ENCODE results near the gene TRAM2. TPM values are rescaled to one million over a fixed set of nuclear protein-coding genes. Genes with fewer than 3 reads are reported as not detected.

The TRAM2 gene
- total and polyA plus RNA-seq, 2 of the 13 experiments (the other 11 are each of a cell fraction or from before 2014, with no cell fraction given) = 49.1 to 72.5 TPM

GRCh38 chr6:52539607-52540006 is 37.3 kb downstream of the TRAM2 start:
- Histone ChIP-seq H3K36me3 (replicated peaks in 1 of 2; ENCODE audit: control insufficient read depth in 1 of 2, insufficient read depth in 2 of 2, low read length in 2 of 2) (peaks cover 17 to 55% of the 10 kb centered on the region in 2 experiments), H3K79me2 (ENCODE audit: insufficient read depth, low read length) (peaks cover 85% of the 10 kb centered on the region), H3K4me2 (ENCODE audit: low read depth, low read length) (no peak overlapping the region), H3K27ac (ENCODE audit: extremely low read length, insufficient read depth, low read length) (no peak overlapping the region), H3K27me3 (ENCODE audit: control insufficient read depth in 1 of 2, insufficient read depth in 2 of 2, low read length in 2 of 2) (no peaks in the 10 kb centered on the region), H2AFZ (ENCODE audit: low read length) (no peak overlapping the region), H4K20me1 (ENCODE audit: insufficient read depth, low read length) (no peaks in the 10 kb centered on the region), H3K4me1 (ENCODE audit: insufficient read depth, low read length) (peaks cover 85% of the 10 kb centered on the region), H3K4me3 (replicated peaks in 1 of 3; ENCODE audit: insufficient read depth in 1 of 3, low read depth in 2 of 3, low read length in 3 of 3) (no peak overlapping the region), H3K9ac (ENCODE audit: insufficient read depth, low read depth, low read length) (no peak overlapping the region), H3K9me3 (ENCODE audit: low read length) (no peaks in the 10 kb centered on the region)
- CTCF ChIA-PET (ENCODE audit: low intra/inter-chr PET ratio, low total read pairs) = no interaction called here
- in situ Hi-C loops (cut with HindIII; ENCODE audit: extremely low pct_ligation_motif_present, low pct_unique_long_range_greater_than_20kb) (no loop called here), intact Hi-C loops (cut with micrococcal nuclease; ENCODE audit: unreplicated experiment) (no loop called here)
- ATAC-seq (no peak), DNase-seq (ENCODE audit: low spot score) (no peak), FAIRE-seq (no peak)
- TF ChIP-seq ZBTB1 (CRISPR knock-in tag; IDR thresholded peaks at IDR 0.05; ENCODE audit: borderline replicate concordance) = no peak
- TF ChIP-seq ZNF350 (CRISPR knock-in tag; IDR thresholded peaks at IDR 0.05; ENCODE audit: borderline replicate concordance, low read depth) = no peak
- no peak for TF ChIP-seq ZZZ3 (CRISPR knock-in tag; IDR thresholded peaks at IDR 0.05; ENCODE audit: borderline replicate concordance)
- no peak for TF ChIP-seq SOX5 (CRISPR knock-in tag; IDR thresholded peaks at IDR 0.05; ENCODE audit: borderline replicate concordance)
- TF ChIP-seq PHF21A (CRISPR knock-in tag; IDR thresholded peaks at IDR 0.05) = no peak
- no peak for TF ChIP-seq MAZ (IDR thresholded peaks at IDR 0.05; ENCODE audit: borderline replicate concordance, low read depth, low read length)
- no peak for TF ChIP-seq MAZ (CRISPR knock-in tag; IDR thresholded peaks at IDR 0.05; ENCODE audit: low read depth)
- no peak for TF ChIP-seq MAFK (conservative IDR thresholded peaks at IDR 0.05 in 1 of 2, IDR thresholded peaks at IDR 0.05 in 1 of 2; ENCODE audit: low read length in 2 of 2)
- TF ChIP-seq RXRB (CRISPR knock-in tag; IDR thresholded peaks at IDR 0.05; ENCODE audit: borderline replicate concordance) = no peak
- 82% methylated on average over 6 of the region's 6 CpGs for WGBS (ENCODE audit: low lambda C conversion rate)
- POLR2A ChIA-PET = interaction anchor here (1.4 to 1.6 kb wide), 2 partner anchors 36 to 49 kb away, joined by 4 read pairs; no protein-coding TSS in a partner anchor
- BruUV-seq (replicated peaks) = no TSS peak

GRCh38 chr6:52538901-52539354 is 37.9 kb downstream of the TRAM2 start:
- BruUV-seq (replicated peaks) = no TSS peak
- intact Hi-C loops (cut with micrococcal nuclease; ENCODE audit: unreplicated experiment) (no loop called here), in situ Hi-C loops (cut with HindIII; ENCODE audit: extremely low pct_ligation_motif_present, low pct_unique_long_range_greater_than_20kb) (no loop called here)
- FAIRE-seq (no peak), ATAC-seq (no peak), DNase-seq (ENCODE audit: low spot score) (no peak)
- Histone ChIP-seq H3K9me3 (ENCODE audit: low read length) (no peaks in the 10 kb centered on the region), H3K27ac (ENCODE audit: extremely low read length, insufficient read depth, low read length) (no peak overlapping the region), H3K27me3 (ENCODE audit: control insufficient read depth in 1 of 2, insufficient read depth in 2 of 2, low read length in 2 of 2) (no peaks in the 10 kb centered on the region), H3K4me1 (ENCODE audit: insufficient read depth, low read length) (peaks cover 78% of the 10 kb centered on the region), H3K9ac (ENCODE audit: insufficient read depth, low read depth, low read length) (no peak overlapping the region), H3K4me2 (ENCODE audit: low read depth, low read length) (no peak overlapping the region), H3K79me2 (ENCODE audit: insufficient read depth, low read length) (peaks cover 87% of the 10 kb centered on the region), H3K36me3 (replicated peaks in 1 of 2; ENCODE audit: control insufficient read depth in 1 of 2, insufficient read depth in 2 of 2, low read length in 2 of 2) (peaks cover 20 to 61% of the 10 kb centered on the region in 2 experiments), H2AFZ (ENCODE audit: low read length) (no peak overlapping the region), H3K4me3 (replicated peaks in 1 of 3; ENCODE audit: insufficient read depth in 1 of 3, low read depth in 2 of 3, low read length in 3 of 3) (no peak overlapping the region), H4K20me1 (ENCODE audit: insufficient read depth, low read length) (no peaks in the 10 kb centered on the region)
- ChIA-PET CTCF (ENCODE audit: low intra/inter-chr PET ratio, low total read pairs) (no interaction called here), POLR2A (interaction anchor here (1.0 to 1.4 kb wide), 2 partner anchors 37 to 59 kb away, joined by 4 read pairs; no protein-coding TSS in a partner anchor)
- 0 out of 2 replicates have a peak, but pooled peaks have one; percentile 50 for TF ChIP-seq ZNF816 (CRISPR knock-in tag; IDR thresholded peaks at IDR 0.05; ENCODE audit: borderline replicate concordance)
- TF ChIP-seq CEBPG (CRISPR knock-in tag; IDR thresholded peaks at IDR 0.05) = 0 out of 2 replicates have a peak, but pooled peaks have one; percentile 13
- TF ChIP-seq TP53 (CRISPR knock-in tag; conservative IDR thresholded peaks at IDR 0.05) = no peak
- no peak for TF ChIP-seq SOX5 (CRISPR knock-in tag; IDR thresholded peaks at IDR 0.05; ENCODE audit: borderline replicate concordance)
- TF ChIP-seq ZBTB49 (CRISPR knock-in tag; IDR thresholded peaks at IDR 0.05; ENCODE audit: borderline replicate concordance) = no peak
- WGBS (ENCODE audit: low lambda C conversion rate) = 96% methylated on average over 5 of the region's 5 CpGs

Data from HepG2 (cell line).